Measurements from ENCODE around the gene RSPH10B. TPM values are rescaled to one million over a fixed set of nuclear protein-coding genes. Genes with fewer than 3 reads are reported as not detected.
"Not testable (repeated sequence)": the region's sequence is repeated elsewhere in the genome, so short reads cannot be mapped to it uniquely, and the experiment has no call there.

RSPH10B gene
- polyA plus RNA-seq, 6 donors from 2014 or later = not detected

DNA sequence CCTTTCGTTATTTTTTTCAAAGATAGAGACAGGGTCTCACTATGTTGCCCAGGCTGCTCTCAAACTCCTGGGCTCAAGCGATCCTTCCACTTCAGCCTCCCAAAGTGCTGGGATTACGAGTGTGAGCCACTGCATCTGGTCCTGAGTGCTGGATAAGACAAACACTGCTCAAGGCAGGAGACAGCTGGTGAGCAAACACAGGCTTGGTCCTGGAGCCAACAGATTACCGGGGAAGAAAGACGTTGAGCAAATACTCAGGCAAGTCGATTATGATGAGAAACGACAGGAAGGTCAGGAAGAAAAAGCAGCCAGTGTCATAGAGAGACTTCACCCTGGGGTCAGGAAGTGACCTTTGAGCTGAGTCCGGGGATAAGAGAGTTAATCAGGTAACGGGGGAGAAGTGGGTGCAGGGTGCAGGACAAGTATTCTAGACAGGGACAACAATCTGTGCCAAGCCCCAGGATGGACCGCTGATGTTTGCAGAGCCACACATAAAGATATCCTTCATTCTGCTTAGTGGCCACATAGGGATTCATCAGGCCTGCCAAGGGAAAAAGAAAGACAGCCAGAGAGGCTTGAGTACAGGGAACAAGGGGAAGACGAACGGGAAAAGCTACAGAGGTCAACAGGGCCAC is 9.3 kb upstream of the RSPH10B start:
- DNase-seq; H3K36me3 Mint-ChIP-seq; H3K4me3 Mint-ChIP-seq; ATAC-seq (ENCODE audit: low read depth in 2 of 2); H3K27me3 Mint-ChIP-seq; H3K4me1 Mint-ChIP-seq; H3K9me3 Mint-ChIP-seq: not testable (repeated sequence)
- peak overlapping the region in 1 of 6 donors; percentile 11 for H3K27ac Mint-ChIP-seq

DNA sequence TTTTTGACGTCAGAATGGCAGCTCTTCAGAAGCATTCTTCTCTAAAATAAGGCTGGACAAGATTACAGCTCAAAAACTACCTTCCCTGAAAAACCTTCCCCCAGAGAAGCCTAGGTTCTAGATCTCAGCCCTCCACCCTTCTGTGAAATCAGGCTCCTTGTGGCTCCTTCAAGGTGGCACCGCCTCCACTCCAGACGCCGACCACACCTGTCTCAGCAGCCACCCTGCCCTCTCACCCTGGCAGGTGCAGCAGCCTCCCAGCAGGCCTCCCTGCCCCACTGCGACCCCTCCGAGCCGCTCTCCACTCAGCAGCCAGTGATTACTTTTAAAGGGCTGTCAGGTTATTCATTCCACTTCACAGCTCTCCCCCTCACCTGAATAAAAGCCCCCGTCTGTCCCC is 3.1 kb upstream of the RSPH10B start:
- not testable (repeated sequence) for H3K9me3 Mint-ChIP-seq; H3K36me3 Mint-ChIP-seq; H3K27me3 Mint-ChIP-seq; H3K4me3 Mint-ChIP-seq; H3K4me1 Mint-ChIP-seq; DNase-seq; H3K27ac Mint-ChIP-seq; ATAC-seq (ENCODE audit: low read depth in 2 of 2)

DNA sequence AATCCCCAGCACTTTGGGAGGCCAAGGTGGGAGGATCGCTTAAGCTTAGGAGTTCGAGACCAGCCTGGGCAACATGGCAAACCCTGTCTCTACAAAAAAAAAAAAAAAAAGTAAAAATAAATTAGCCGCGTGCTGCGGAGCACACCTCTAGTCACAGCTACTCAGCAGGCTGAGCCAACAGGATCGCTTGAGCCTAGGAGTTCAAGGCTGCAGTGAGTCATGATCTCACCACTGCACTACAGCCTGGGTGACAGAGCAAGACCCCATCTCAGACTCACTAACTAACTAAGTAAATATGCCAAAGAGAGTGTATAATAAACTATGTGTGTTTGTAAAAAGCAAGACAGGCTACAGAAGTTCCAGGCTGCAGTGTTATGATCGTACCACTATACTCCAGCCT is 6.7 kb downstream of the RSPH10B start:
- ATAC-seq (ENCODE audit: low read depth in 2 of 2); H3K4me3 Mint-ChIP-seq; H3K36me3 Mint-ChIP-seq: not testable (repeated sequence)

DNA sequence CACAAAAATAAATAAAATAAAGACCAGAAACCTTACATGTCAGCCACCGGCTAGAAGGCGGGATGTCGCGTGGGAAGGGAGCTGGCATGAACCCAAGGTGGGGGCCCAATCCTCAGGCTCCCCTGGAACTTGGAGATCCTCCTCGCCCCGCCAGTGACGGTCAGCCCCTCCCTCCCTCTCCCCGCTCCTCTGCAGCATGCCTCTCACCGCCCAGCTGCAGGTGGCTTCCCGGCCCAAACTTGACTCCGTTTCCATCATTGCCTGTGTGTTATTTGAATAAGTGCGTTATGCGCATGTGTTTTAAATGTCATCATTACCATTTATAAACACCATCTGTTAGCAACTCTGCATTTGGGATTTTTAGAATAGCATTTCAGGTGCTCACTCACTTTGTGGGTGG is 7.3 kb downstream of the RSPH10B start:
- H3K27me3 Mint-ChIP-seq; H3K36me3 Mint-ChIP-seq; ATAC-seq (ENCODE audit: low read depth in 2 of 2); H3K9me3 Mint-ChIP-seq; H3K27ac Mint-ChIP-seq; H3K4me3 Mint-ChIP-seq; DNase-seq; H3K4me1 Mint-ChIP-seq: not testable (repeated sequence)

More for the DNA sequence above, 6.7 kb downstream of the RSPH10B start:
- not testable (repeated sequence) for H3K9me3 Mint-ChIP-seq, H3K27ac Mint-ChIP-seq, DNase-seq, H3K27me3 Mint-ChIP-seq, H3K4me1 Mint-ChIP-seq

GRCh38 chr7:5934945-5935450 is 35.5 kb downstream of the RSPH10B start:
- ATAC-seq (ENCODE audit: low read depth in 2 of 2); H3K4me3 Mint-ChIP-seq; H3K9me3 Mint-ChIP-seq; H3K36me3 Mint-ChIP-seq; DNase-seq; H3K4me1 Mint-ChIP-seq; H3K27me3 Mint-ChIP-seq; H3K27ac Mint-ChIP-seq: not testable (repeated sequence)

GRCh38 chr7:5931905-5932644 is 38.4 kb downstream of the RSPH10B start:
- H3K27ac Mint-ChIP-seq = peak overlapping the region in 1 of 6 donors; percentile 29
- ATAC-seq (ENCODE audit: low read depth in 2 of 2); H3K36me3 Mint-ChIP-seq; H3K9me3 Mint-ChIP-seq; H3K4me3 Mint-ChIP-seq; H3K27me3 Mint-ChIP-seq; DNase-seq; H3K4me1 Mint-ChIP-seq: not testable (repeated sequence)

GRCh38 chr7:5931250-5931649 is 39.2 kb downstream of the RSPH10B start:
- H3K9me3 Mint-ChIP-seq, H3K27ac Mint-ChIP-seq: not testable (repeated sequence)

DNA sequence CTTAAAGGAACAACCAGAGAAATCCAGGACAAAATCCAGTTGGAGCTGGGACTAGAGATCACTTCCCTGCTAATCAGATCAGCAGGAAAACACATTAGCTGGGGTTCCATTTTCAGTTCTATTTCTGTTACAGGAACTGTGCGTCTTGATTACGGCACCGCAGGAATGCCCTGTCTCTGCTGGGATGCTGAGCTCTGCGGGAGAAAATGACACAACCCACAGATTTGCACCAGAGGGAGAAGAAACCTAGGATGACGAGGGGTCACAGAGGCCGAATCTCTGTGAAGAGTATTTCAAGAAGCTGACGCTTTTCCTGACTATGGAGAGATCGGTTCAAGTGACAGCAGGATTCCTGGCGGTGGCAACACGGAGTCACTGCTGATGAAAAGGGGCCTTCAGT is 40.2 kb downstream of the RSPH10B start:
- DNase-seq; H3K27ac Mint-ChIP-seq; ATAC-seq (ENCODE audit: low read depth in 2 of 2); H3K27me3 Mint-ChIP-seq; H3K4me3 Mint-ChIP-seq; H3K36me3 Mint-ChIP-seq; H3K4me1 Mint-ChIP-seq; H3K9me3 Mint-ChIP-seq: not testable (repeated sequence)

More at GRCh38 chr7:5931250-5931649, 39.2 kb downstream of the RSPH10B start:
- H3K36me3 Mint-ChIP-seq; H3K4me1 Mint-ChIP-seq; ATAC-seq (ENCODE audit: low read depth in 2 of 2); H3K27me3 Mint-ChIP-seq; H3K4me3 Mint-ChIP-seq; DNase-seq: not testable (repeated sequence)

GRCh38 chr7:5926263-5926870 is 44.1 kb downstream of the RSPH10B start:
- not testable (repeated sequence) for H3K4me3 Mint-ChIP-seq; H3K27ac Mint-ChIP-seq; H3K27me3 Mint-ChIP-seq; DNase-seq; H3K4me1 Mint-ChIP-seq; ATAC-seq (ENCODE audit: low read depth in 2 of 2); H3K9me3 Mint-ChIP-seq; H3K36me3 Mint-ChIP-seq

DNA sequence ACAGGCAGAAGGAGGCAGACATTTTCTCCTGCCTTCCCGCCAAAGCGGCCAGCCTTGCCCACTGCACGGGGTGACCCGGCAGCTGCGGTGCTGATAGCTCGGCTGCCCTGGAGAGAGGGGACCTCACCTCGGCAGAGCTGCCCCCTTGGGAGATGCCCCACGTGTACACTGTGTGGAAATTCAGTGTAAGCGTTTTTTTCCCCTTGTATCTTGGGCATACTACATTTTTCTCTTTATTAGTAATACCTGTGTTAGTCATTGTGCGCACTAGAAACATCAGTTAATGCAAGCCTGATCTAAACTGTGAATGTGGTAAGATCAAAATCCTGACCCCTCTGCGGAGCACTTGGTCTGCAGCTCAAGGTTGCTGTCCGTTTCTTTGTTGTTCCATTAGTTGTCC is 45.9 kb downstream of the RSPH10B start:
- H3K9me3 Mint-ChIP-seq; H3K4me3 Mint-ChIP-seq; H3K27me3 Mint-ChIP-seq; DNase-seq; H3K4me1 Mint-ChIP-seq; H3K27ac Mint-ChIP-seq; H3K36me3 Mint-ChIP-seq; ATAC-seq (ENCODE audit: low read depth in 2 of 2): not testable (repeated sequence)

DNA sequence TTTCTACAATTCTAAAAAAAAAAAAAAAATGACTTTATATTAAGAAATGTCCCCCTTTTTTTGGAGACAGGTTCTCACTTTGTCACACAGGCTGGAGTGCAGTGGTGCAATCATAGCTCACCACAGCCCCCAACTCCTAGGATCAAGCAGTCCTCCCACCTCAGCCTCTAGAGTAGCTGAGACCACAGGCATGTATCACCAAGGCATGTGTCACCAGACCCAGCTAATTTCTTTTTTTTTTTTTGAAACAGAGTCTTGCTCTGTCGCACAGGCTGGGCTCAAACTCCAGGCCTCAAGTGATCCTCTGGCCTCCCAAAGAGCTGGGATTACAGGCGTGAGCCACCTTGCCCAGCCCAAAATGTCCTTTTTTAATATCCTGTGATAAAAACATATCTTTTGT is 46.3 kb downstream of the RSPH10B start:
- not testable (repeated sequence) for H3K4me3 Mint-ChIP-seq; H3K27ac Mint-ChIP-seq; H3K36me3 Mint-ChIP-seq; H3K4me1 Mint-ChIP-seq; H3K9me3 Mint-ChIP-seq; ATAC-seq (ENCODE audit: low read depth in 2 of 2); H3K27me3 Mint-ChIP-seq; DNase-seq

GRCh38 chr7:5916529-5916928 is 54.0 kb downstream of the RSPH10B start:
- ATAC-seq (ENCODE audit: low read depth in 2 of 2); DNase-seq; H3K27ac Mint-ChIP-seq; H3K4me3 Mint-ChIP-seq; H3K4me1 Mint-ChIP-seq; H3K9me3 Mint-ChIP-seq; H3K36me3 Mint-ChIP-seq; H3K27me3 Mint-ChIP-seq: not testable (repeated sequence)

GRCh38 chr7:5908835-5909234 is 61.7 kb downstream of the RSPH10B start:
- H3K4me1 Mint-ChIP-seq; H3K4me3 Mint-ChIP-seq; ATAC-seq (ENCODE audit: low read depth in 2 of 2); H3K27me3 Mint-ChIP-seq; H3K27ac Mint-ChIP-seq; H3K9me3 Mint-ChIP-seq; H3K36me3 Mint-ChIP-seq; DNase-seq: not testable (repeated sequence)

- H3K9me3 Mint-ChIP-seq; H3K27ac Mint-ChIP-seq; DNase-seq; H3K27me3 Mint-ChIP-seq; H3K36me3 Mint-ChIP-seq; H3K4me3 Mint-ChIP-seq; ATAC-seq (ENCODE audit: low read depth in 2 of 2); H3K4me1 Mint-ChIP-seq: not testable (repeated sequence)
Measured at GRCh38 chr7:5904726-5905125, 65.8 kb downstream of the RSPH10B start.
